A549 treated with AZD9567 at 1 μM for 4 hours (cell line): Measurements from ENCODE around the gene CNDP1. TPM values are rescaled to one million over a fixed set of nuclear protein-coding genes. Genes with fewer than 3 reads are reported as not detected.

Experiments
- total RNA-seq: library from RNA; stranded (reverse); fragments of 200-300 nt; extraction: Qiagen RNA extraction; gene quantifications from 5 replicates; pipeline ENCODE4 v1.2.3, GENCODE V29; 2022; ENCODE audit not compliant: insufficient read depth

Gene CNDP1, protein sequence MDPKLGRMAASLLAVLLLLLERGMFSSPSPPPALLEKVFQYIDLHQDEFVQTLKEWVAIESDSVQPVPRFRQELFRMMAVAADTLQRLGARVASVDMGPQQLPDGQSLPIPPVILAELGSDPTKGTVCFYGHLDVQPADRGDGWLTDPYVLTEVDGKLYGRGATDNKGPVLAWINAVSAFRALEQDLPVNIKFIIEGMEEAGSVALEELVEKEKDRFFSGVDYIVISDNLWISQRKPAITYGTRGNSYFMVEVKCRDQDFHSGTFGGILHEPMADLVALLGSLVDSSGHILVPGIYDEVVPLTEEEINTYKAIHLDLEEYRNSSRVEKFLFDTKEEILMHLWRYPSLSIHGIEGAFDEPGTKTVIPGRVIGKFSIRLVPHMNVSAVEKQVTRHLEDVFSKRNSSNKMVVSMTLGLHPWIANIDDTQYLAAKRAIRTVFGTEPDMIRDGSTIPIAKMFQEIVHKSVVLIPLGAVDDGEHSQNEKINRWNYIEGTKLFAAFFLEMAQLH
- total RNA-seq, result 0.03 TPM in 1 of 5 replicates, not detected in the others

DNA sequence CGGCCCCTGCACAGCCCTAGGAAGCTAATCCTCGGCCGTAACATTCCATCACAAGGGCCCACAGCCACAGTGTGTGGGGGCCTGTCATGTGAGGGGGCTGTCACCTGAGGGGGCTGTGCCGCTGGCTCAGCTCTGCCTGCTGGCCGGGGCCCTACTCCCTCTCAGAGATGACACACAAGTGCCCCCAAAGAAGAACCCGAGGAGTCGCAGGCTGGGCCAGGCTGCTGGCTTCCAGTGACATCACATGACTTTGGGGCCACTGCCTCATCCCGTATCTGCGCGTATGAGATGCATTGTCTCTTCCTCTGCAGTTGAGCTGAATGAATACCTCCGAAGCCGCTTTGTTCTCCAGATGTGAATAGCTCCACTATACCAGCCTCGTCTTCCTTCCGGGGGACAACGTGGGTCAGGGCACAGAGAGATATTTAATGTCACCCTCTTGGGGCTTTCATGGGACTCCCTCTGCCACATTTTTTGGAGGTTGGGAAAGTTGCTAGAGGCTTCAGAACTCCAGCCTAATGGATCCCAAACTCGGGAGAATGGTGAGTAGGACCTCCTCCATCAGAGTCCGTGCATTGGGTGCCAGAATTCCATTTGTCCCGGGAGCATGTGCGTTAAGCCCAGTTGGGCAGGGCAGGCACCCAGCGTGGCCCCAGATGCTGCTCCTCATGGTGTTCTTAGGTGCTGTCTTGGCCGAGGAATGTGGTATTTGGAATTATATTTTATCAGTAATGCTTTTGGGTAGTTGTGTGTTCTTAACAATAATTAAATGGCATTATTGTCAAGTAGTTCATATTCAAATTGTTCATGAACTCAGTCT is at the start of gene CNDP1:
Gene CNDP1 (plus strand): TSS at position 351 of the 820 bp plus-strand sequence. CDS start 168 bp downstream, at position 519.

DNA sequence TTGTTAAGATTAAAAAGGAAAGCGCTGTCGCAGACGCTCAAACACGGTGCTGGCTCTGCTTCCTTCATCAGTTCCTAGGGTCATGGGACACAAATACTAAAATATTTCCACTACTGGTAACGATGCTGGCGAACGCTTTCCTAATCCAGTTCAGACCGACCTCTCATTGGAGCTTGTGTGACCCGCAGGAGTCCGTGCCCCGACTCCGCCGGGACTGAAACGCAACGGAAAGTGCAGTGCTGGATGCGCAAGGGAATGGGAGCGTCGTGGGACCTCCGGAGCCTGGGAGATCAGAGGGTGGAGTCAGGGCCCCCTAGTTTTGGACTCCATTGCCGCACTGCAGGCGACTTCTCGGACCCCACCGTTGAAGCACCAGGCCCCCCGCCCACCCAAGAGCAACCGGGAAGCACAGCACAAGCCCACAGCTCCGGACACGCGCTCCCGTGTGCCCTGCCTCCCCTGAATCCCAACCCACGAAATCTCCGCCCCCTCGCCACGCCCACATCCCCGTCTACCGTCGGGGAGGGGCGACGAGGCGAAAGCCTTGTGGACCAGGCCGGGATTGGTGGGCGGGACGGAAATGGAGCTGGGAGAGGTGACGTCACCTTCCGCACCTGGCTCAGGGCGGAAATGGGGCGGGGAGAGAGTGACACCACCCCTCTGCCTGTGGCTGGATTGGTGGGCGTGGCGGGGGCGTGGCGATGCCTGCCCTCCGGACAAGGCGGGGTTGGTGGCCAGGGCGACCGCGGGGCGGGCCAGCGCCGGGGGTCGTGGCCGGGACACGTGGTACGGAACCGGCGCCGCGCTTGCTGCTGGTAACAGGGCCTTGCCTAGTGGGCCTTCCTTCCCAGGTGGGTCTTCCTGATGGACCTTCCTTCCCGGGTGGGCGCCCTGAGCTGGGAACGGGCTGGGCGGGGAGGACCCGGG is 38.5 kb upstream of the CNDP1 start, which contains the start of gene CNDP2:
Gene CNDP2 (plus strand): TSS at position 783 of the 927 bp plus-strand sequence. CDS start 3,611 bp downstream, outside the sequence.

DNA sequence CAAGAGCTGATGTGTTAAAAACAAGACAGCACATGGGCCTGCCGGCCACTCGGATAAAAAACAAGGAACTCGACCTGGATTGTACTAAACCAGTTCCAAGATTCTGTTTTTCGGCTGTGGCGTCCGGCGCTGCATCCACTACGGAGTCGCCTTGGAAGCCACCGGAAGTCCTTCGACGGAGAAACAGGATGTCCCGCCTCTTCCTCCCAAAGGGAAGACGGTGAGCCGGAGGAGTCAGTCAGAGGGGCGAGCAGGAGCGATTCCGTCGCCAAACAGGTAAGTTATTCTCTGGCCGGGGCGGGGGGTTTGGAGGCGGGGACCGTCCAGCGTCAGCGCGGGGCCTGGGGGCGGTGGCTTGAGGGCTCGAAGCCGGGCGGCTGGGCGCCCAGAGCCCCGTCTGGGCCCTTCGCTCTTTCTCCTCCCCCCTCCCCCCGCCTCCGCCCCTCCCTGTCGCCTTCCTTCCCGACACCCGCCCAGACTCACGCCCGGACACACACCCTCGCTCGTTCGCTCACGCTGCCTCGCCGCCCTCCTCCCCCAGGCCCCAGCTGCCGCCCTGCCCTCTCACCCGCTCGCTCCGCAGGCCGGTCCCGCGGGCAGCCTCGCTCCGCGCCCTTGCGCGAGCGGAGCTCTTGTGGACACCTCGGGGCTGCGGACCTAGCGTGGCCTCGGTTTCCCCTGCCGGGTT is 63.5 kb downstream of the CNDP1 start, which contains the start of gene ZNF407:
Gene ZNF407 (plus strand): TSS at position 209 of the 688 bp plus-strand sequence. CDS start 33,150 bp downstream, outside the sequence.

Other genes with a start within 250 kb of the CNDP1 start
- gene CYB5A, start 242.5 kb upstream of the CNDP1 start, total RNA-seq, result 85.5 to 128 TPM (median 121 TPM) in 5 replicates
- not detected in 5 replicates for gene C18orf63, start 218.7 kb upstream of the CNDP1 start, total RNA-seq
- gene DIPK1C, start 77.2 kb upstream of the CNDP1 start, total RNA-seq, result not detected in 5 replicates
- gene CNDP2, start 38.1 kb upstream of the CNDP1 start, total RNA-seq, result 79.5 to 98.5 TPM (median 80.8 TPM) in 5 replicates
- gene ZNF407, start 63.4 kb downstream of the CNDP1 start, total RNA-seq, result 2.3 to 3.2 TPM (median 2.5 TPM) in 5 replicates